ENCODE data around the gene NABP1. TPM values are rescaled to one million over a fixed set of nuclear protein-coding genes. Genes with fewer than 3 reads are reported as not detected.

NABP1 gene
- total RNA-seq (2014; rRNA removed; shearing (Covaris generic)) (16.7 and 18.9 TPM in 2 replicates), total RNA-seq (2022) (36.0 and 42.5 TPM in 2 replicates), Bru-seq, nascent RNA (percentile 95 among the genes with signal in this experiment), BruChase-seq, experiment 1, labeled RNA remaining after a 6-hour chase (percentile 84 among the genes with signal in this experiment), BruChase-seq, experiment 2, labeled RNA remaining after a 2-hour chase (percentile 89 among the genes with signal in this experiment)
- long read RNA-seq, full-length matches to known transcripts = 13 of 15 reads
- long read RNA-seq, partial matches to known transcripts = 1 of 15 reads
- long read RNA-seq, other reads (novel, unspliced or antisense) = 1 of 15 reads

- TF ChIP-seq EZH2phosphoT487 (IDR thresholded peaks at IDR 0.05; ENCODE audit: borderline replicate concordance, low read depth, low read length) = no peak
- no peaks in the 10 kb centered on the region for H3K9me2 ChIP-seq (ENCODE audit: insufficient read depth, low read length)
- intact Hi-C loops (cut with micrococcal nuclease; ENCODE audit: unreplicated experiment) = loop anchor here (2.0 to 5.0 kb wide), 6 partner anchors 53 to 1146 kb away; partner anchors contain the start of genes GLS, NAB1 and NEMP2
- H2AFZ ChIP-seq (ENCODE audit: low read length) = peak within 1 kb of the TSS; percentile 69
- peaks cover 47% of the 10 kb centered on the region for H3K4me1 ChIP-seq (ENCODE audit: insufficient read depth, low read length, poor library complexity, severe bottlenecking)
- H3K36me3 ChIP-seq (ENCODE audit: insufficient read depth, low read length) = peaks cover 23% of the 10 kb centered on the region
- H3K9me3 ChIP-seq (ENCODE audit: low read length) = peaks cover 6% of the 10 kb centered on the region; the same call in 1 of the 2 replicates
- ChIA-PET POLR2A (interaction anchor here (0.7 to 5.0 kb wide), 13 partner anchors 8 to 797 kb away, joined by 3 to 54 read pairs (median 5); partner anchors contain the start of gene GLS), CTCF (ENCODE audit: unreplicated experiment) (interaction anchor here (0.5 to 0.9 kb wide), 2 partner anchors 58 to 111 kb away, joined by 3 read pairs; no protein-coding TSS in a partner anchor)
- DNase-seq (ENCODE audit: low spot score) = peak; percentile 97
- H4K20me1 ChIP-seq (ENCODE audit: insufficient read depth, low read length) = peaks cover 5% of the 10 kb centered on the region; the same call in 1 of the 2 replicates
- H3K4me3 ChIP-seq (ENCODE audit: low read depth, low read length, poor library complexity, severe bottlenecking) = peak within 1 kb of the TSS; percentile 84
- peak within 1 kb of the TSS; percentile 59 for H3K27ac ChIP-seq (ENCODE audit: low read depth, low read length, poor library complexity, severe bottlenecking)
- H3K4me2 ChIP-seq (ENCODE audit: low read length) = peak within 1 kb of the TSS; percentile 94
- no TSS peak for BruUV-seq (replicated peaks)
- H3K79me2 ChIP-seq (ENCODE audit: insufficient read depth, low read depth, low read length) = peaks cover 37% of the 10 kb centered on the region; the same call in 1 of the 2 replicates
Measured at GRCh38 chr2:191677646-191678436, at the start of gene NABP1. NABP1 (plus strand) TSS chr2:191678136; CDS start chr2:191678615, 479 bp downstream.

- intact Hi-C loops (cut with micrococcal nuclease; ENCODE audit: unreplicated experiment) = no loop called here
- peak; percentile 21 for DNase-seq (ENCODE audit: low spot score)
- TF ChIP-seq EZH2phosphoT487 (IDR thresholded peaks at IDR 0.05; ENCODE audit: borderline replicate concordance, low read depth, low read length) = no peak
- no peak for TF ChIP-seq CTCF (conservative IDR thresholded peaks at IDR 0.05; ENCODE audit: low read length)
- Histone ChIP-seq H3K4me2 (ENCODE audit: low read length) (peak overlapping the region; percentile 38), H3K27ac (ENCODE audit: low read depth, low read length, poor library complexity, severe bottlenecking) (no peak overlapping the region), H3K79me2 (ENCODE audit: insufficient read depth, low read depth, low read length) (no peaks in the 10 kb centered on the region), H3K9me2 (ENCODE audit: insufficient read depth, low read length) (no peaks in the 10 kb centered on the region), H3K4me3 (ENCODE audit: low read depth, low read length, poor library complexity, severe bottlenecking) (no peak overlapping the region), H4K20me1 (ENCODE audit: insufficient read depth, low read length) (no peaks in the 10 kb centered on the region), H3K9me3 (ENCODE audit: low read length) (no peaks in the 10 kb centered on the region), H2AFZ (ENCODE audit: low read length) (peak overlapping the region; percentile 89), H3K4me1 (ENCODE audit: insufficient read depth, low read length, poor library complexity, severe bottlenecking) (peaks cover 22% of the 10 kb centered on the region), H3K36me3 (ENCODE audit: insufficient read depth, low read length) (no peaks in the 10 kb centered on the region)
- CTCF ChIA-PET (ENCODE audit: unreplicated experiment) = no interaction called here
- BruUV-seq (replicated peaks) = no TSS peak
- POLR2A ChIA-PET = interaction anchor here (0.5 to 2.7 kb wide), 6 partner anchors 9 to 301 kb away, joined by 3 to 18 read pairs (median 4); partner anchors contain the start of gene NABP1
Measured at GRCh38 chr2:191629001-191629453, 48.9 kb upstream of the NABP1 start.
